Dedifferentiated amniotic fluid mesenchymal stem cell (primary cell): ENCODE results near the gene NUAK1.
"Not testable (repeated sequence)": the region's sequence is repeated elsewhere in the genome, so short reads cannot be mapped to it uniquely, and the experiment has no call there.

Source experiments
- DNase-seq: peaks from one replicate; pipeline ENCODE4 v3.0.0-alpha.2; 2016; ENCODE audit errors: extremely low spot score

NUAK1 gene

GRCh38 chr12:106146987-106147386 lies 8.2 kb upstream of the NUAK1 start:
- no peak for DNase-seq

GRCh38 chr12:106145539-106146447 lies 7.0 kb upstream of the NUAK1 start:
- no peak for DNase-seq

GRCh38 chr12:106144847-106145246 lies 6.1 kb upstream of the NUAK1 start:
- peak; percentile 25 for DNase-seq

GRCh38 chr12:106142591-106143261 lies 4.0 kb upstream of the NUAK1 start:
- no peak for DNase-seq

- not testable (repeated sequence) for DNase-seq
Measured at GRCh38 chr12:106141920-106142319, 3.2 kb upstream of the NUAK1 start.

GRCh38 chr12:106141452-106141851 lies 2.7 kb upstream of the NUAK1 start:
- DNase-seq, result no peak

- no peak for DNase-seq
Measured at GRCh38 chr12:106141003-106141402, 2.2 kb upstream of the NUAK1 start.

- DNase-seq, result no peak
Measured at GRCh38 chr12:106140223-106140986, 1.7 kb upstream of the NUAK1 start.

- peak; percentile 57 for DNase-seq
Measured at GRCh38 chr12:106139422-106140171, 843 bp upstream of the NUAK1 start.

- DNase-seq, result no peak
Measured at GRCh38 chr12:106138357-106138632, 459 bp downstream of the NUAK1 start.

GRCh38 chr12:106137530-106138356 lies 1.0 kb downstream of the NUAK1 start:
- peak; percentile 26 for DNase-seq

- peak; percentile 86 for DNase-seq
Measured at GRCh38 chr12:106136263-106136662, 2.5 kb downstream of the NUAK1 start.

GRCh38 chr12:106135781-106136180 lies 3.0 kb downstream of the NUAK1 start:
- DNase-seq, result peak; percentile 36

GRCh38 chr12:106135075-106135474 lies 3.7 kb downstream of the NUAK1 start:
- peak; percentile 48 for DNase-seq

GRCh38 chr12:106134294-106134949 lies 4.3 kb downstream of the NUAK1 start:
- no peak for DNase-seq

GRCh38 chr12:106133136-106134087 lies 5.3 kb downstream of the NUAK1 start:
- DNase-seq, result no peak

GRCh38 chr12:106132175-106133135 lies 6.3 kb downstream of the NUAK1 start:
- DNase-seq, result no peak

- no peak for DNase-seq
Measured at GRCh38 chr12:106131676-106132075, 7.1 kb downstream of the NUAK1 start.
